ENCODE results near the gene ANKS3.

The ANKS3 gene

GRCh38 chr16:4766875-4767628 lies 33.0 kb upstream of the ANKS3 start, which contains the start of gene ZNF500:
Gene ZNF500, minus strand, starts transcription at chr16:4767162. Its CDS starts 1,184 bp downstream, at chr16:4765978.
- H3K4me3 ChIP-seq (ENCODE audit: low read length), result peak within 1 kb of the TSS; percentile 83
- TF ChIP-seq CTCF (conservative IDR thresholded peaks at IDR 0.05; ENCODE audit: low read length), result no peak
- DNase-seq (ENCODE audit: low read depth), result peak; percentile 95

GRCh38 chr16:4765511-4766474 lies 31.7 kb upstream of the ANKS3 start:
- peak overlapping the region; percentile 83 for H3K4me3 ChIP-seq (ENCODE audit: low read length)
- no peak for TF ChIP-seq CTCF (conservative IDR thresholded peaks at IDR 0.05; ENCODE audit: low read length)
- DNase-seq (ENCODE audit: low read depth), result no peak

DNA sequence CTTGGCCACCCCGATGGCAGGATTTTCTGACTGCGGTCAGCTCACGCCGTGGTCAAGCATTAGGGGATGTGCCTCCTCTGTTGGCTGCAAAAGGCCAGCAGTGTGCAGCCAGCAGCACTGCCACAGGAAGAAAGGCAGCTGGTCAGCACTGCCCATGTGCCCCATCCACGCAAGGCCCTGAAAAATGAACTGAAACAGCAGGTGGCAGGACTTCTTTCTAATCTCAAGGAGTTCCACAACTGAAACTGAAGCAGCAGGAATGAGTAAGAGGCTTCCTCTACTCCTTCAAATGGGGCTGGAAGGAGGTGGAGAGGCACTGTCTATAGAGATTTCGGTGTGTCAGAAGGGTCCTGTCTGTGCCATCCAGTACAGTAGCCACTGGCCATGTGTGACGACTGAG lies 29.7 kb upstream of the ANKS3 start:
- no peak for DNase-seq (ENCODE audit: low read depth)
- no peak for TF ChIP-seq CTCF (conservative IDR thresholded peaks at IDR 0.05; ENCODE audit: low read length)
- no peak overlapping the region for H3K4me3 ChIP-seq (ENCODE audit: low read length)

GRCh38 chr16:4762205-4762604 lies 28.1 kb upstream of the ANKS3 start:
- no peak overlapping the region for H3K4me3 ChIP-seq (ENCODE audit: low read length)
- no peak for TF ChIP-seq CTCF (conservative IDR thresholded peaks at IDR 0.05; ENCODE audit: low read length)
- no peak for DNase-seq (ENCODE audit: low read depth)

DNA sequence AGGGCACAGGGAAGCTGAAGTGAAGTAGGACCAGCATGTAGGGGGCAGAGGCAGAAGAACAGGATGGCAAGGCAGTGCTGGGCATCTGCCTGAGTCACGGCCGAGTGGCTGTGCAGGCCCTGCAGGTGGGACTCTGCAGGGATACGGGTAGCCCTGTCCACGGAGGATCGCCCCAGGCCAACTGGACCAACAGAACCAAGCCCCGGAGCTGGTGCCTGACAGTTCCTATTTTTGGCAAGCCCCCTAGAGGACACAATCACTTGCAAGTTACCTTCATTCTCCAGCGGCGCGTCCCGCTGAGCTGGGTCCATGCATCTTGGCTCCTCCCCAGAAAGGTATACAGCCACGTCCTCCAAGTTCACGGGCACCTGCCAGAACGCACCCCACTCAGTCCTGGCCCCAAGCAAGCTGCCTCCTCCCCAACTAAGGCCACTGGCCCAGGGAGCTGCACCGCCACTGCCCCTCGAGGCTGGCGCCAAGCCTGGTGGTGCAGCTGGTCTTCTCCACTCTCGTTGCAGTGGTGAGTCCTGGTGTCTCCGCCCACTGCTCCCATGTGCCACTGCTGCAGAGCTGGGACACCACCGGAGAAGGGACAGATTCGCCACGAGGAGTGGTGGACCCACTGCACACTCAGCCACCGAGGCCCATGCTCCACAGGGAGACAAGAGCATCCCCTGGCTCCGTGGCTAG lies 26.3 kb upstream of the ANKS3 start:
- no peak for TF ChIP-seq CTCF (conservative IDR thresholded peaks at IDR 0.05; ENCODE audit: low read length)
- H3K4me3 ChIP-seq (ENCODE audit: low read length), result no peak overlapping the region
- DNase-seq (ENCODE audit: low read depth), result no peak

DNA sequence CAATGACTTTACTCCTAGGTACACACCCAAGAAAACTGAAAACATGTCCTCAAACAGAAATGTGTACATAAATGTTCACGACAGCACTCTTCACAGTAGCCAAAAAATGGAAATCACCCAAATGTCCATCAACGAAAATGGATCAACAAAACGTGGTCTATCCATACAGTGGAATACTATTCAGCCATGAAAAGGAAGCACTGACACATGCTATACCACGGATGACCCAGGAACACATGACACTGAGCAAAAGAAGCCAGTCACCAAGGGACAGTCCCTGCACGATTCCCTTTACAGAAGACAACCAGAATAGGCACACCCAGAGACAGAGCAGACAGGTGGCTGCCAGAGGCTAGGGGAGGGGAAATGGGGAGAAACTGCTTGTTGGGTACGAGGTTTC lies 21.6 kb upstream of the ANKS3 start:
- H3K4me3 ChIP-seq (ENCODE audit: low read length), result no peak overlapping the region
- no peak for DNase-seq (ENCODE audit: low read depth)
- no peak for TF ChIP-seq CTCF (conservative IDR thresholded peaks at IDR 0.05; ENCODE audit: low read length)

Measured in AG10803 (cell line).